ENCODE data around the gene EFCAB6.

EFCAB6 gene

DNA sequence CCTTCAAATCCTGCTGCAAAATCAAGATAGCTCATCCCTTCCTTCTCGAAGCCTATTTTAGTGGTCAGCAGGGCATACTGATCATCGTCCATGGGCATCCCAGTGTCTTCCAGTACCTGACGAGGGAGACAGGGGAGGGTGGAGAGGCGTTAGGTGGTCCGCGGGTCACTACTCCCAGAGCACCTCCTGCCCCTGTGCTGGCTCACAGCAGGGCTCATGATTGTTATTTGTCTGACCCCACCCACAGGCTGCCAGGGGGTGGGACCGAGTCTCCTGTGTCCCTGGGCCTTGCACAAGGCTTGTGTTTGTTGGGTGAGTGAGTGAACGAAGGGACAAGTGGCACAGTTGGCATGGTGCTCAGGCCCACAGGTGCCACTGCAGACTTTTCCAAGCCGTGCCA is 177.0 kb downstream of the EFCAB6 start:
- no peak overlapping the region for H3K4me3 ChIP-seq (replicated peaks; ENCODE audit: low read depth, low read length)
- DNase-seq (ENCODE audit: extremely low read depth, low read depth), result no peak
- TF ChIP-seq, protein P1, sequence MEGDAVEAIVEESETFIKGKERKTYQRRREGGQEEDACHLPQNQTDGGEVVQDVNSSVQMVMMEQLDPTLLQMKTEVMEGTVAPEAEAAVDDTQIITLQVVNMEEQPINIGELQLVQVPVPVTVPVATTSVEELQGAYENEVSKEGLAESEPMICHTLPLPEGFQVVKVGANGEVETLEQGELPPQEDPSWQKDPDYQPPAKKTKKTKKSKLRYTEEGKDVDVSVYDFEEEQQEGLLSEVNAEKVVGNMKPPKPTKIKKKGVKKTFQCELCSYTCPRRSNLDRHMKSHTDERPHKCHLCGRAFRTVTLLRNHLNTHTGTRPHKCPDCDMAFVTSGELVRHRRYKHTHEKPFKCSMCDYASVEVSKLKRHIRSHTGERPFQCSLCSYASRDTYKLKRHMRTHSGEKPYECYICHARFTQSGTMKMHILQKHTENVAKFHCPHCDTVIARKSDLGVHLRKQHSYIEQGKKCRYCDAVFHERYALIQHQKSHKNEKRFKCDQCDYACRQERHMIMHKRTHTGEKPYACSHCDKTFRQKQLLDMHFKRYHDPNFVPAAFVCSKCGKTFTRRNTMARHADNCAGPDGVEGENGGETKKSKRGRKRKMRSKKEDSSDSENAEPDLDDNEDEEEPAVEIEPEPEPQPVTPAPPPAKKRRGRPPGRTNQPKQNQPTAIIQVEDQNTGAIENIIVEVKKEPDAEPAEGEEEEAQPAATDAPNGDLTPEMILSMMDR (IDR thresholded peaks at IDR 0.05; ENCODE audit: low read depth, low read length, missing control alignments), result no peak

- TF ChIP-seq, protein P1 (IDR thresholded peaks at IDR 0.05; ENCODE audit: low read depth, low read length, missing control alignments), result no peak
- no peak overlapping the region for H3K4me3 ChIP-seq (replicated peaks; ENCODE audit: low read depth, low read length)
- DNase-seq (ENCODE audit: extremely low read depth, low read depth), result no peak
Measured at GRCh38 chr22:43634316-43634715, 177.8 kb downstream of the EFCAB6 start.

DNA sequence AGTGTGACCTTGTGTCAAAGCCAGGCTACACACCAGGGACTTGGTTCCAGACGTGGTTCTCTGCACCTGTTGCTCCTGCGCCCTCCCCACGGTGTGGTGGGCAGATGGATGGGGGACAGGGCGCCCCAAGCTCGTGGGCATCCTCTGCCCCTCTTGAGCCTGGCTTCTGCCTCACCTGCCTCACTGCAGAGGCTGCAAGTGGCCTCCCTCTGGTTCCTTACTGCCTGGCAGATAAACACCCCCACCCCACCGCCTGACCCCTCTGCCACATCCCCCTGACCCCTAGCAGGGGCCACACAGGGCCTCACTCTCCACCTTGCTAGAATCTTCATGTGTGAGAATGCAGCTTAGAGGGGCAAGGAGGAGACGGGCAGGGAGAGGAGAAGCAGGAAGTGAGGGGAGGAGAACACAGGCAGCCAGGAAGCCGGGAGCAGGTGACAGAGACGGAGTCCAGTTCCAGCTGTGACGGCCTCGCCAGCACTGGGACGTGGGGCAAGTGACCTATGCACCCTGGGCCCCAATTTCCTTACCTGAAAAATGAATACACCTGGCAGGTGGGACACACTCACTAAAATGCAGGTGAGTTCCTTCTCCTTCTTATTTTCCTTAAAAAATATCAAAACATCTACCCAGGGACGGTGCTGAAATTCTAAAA is 178.3 kb downstream of the EFCAB6 start:
- TF ChIP-seq, protein P1 (IDR thresholded peaks at IDR 0.05; ENCODE audit: low read depth, low read length, missing control alignments), result no peak
- no peak for DNase-seq (ENCODE audit: extremely low read depth, low read depth)
- H3K4me3 ChIP-seq (replicated peaks; ENCODE audit: low read depth, low read length), result no peak overlapping the region

DNA sequence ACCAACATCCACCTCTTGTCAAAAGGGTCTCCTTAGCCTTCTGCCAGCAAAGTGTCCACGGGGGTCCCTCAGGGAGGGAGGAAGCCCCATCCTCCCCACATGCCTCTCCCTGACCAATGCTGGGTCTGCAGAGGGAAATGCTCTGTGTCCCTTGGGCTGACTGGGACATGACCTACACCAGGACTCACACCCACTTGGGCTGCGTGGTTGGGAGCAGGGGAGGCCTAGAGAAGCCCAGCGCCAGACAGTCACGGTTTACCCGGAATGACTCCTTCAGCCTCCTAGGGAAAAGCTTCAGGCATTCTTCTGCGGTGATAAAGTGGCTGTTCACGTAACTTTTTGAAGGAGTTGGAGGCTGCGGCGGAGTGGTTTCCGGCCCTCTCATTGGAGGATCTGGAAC is 180.3 kb downstream of the EFCAB6 start:
- no peak for DNase-seq (ENCODE audit: extremely low read depth, low read depth)
- TF ChIP-seq, protein P1 (IDR thresholded peaks at IDR 0.05; ENCODE audit: low read depth, low read length, missing control alignments), result no peak
- H3K4me3 ChIP-seq (replicated peaks; ENCODE audit: low read depth, low read length), result no peak overlapping the region

GRCh38 chr22:43631201-43631600 is 180.9 kb downstream of the EFCAB6 start:
- TF ChIP-seq, protein P1 (IDR thresholded peaks at IDR 0.05; ENCODE audit: low read depth, low read length, missing control alignments), result no peak
- no peak overlapping the region for H3K4me3 ChIP-seq (replicated peaks; ENCODE audit: low read depth, low read length)
- DNase-seq (ENCODE audit: extremely low read depth, low read depth), result no peak

- TF ChIP-seq, protein P1 (IDR thresholded peaks at IDR 0.05; ENCODE audit: low read depth, low read length, missing control alignments), result no peak
- no peak for DNase-seq (ENCODE audit: extremely low read depth, low read depth)
- H3K4me3 ChIP-seq (replicated peaks; ENCODE audit: low read depth, low read length), result no peak overlapping the region
Measured at GRCh38 chr22:43630451-43630850, 181.7 kb downstream of the EFCAB6 start.

- H3K4me3 ChIP-seq (replicated peaks; ENCODE audit: low read depth, low read length), result no peak overlapping the region
- TF ChIP-seq, protein P1 (IDR thresholded peaks at IDR 0.05; ENCODE audit: low read depth, low read length, missing control alignments), result no peak
- DNase-seq (ENCODE audit: extremely low read depth, low read depth), result no peak
Measured at GRCh38 chr22:43628250-43628649, 183.9 kb downstream of the EFCAB6 start.
